T1000 (cell line): ENCODE measurements around the gene TSPY3.
"Not testable (repeated sequence)": the region's sequence is repeated elsewhere in the genome, so short reads cannot be mapped to it uniquely, and the experiment has no call there.

Source experiments
- DNase-seq: peaks from one replicate; lab custom pipeline; 2025; ENCODE audit warnings: mixed read lengths; lab: John Stamatoyannopoulos, UW

TSPY3 gene, protein sequence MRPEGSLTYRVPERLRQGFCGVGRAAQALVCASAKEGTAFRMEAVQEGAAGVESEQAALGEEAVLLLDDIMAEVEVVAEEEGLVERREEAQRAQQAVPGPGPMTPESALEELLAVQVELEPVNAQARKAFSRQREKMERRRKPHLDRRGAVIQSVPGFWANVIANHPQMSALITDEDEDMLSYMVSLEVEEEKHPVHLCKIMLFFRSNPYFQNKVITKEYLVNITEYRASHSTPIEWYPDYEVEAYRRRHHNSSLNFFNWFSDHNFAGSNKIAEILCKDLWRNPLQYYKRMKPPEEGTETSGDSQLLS

DNA sequence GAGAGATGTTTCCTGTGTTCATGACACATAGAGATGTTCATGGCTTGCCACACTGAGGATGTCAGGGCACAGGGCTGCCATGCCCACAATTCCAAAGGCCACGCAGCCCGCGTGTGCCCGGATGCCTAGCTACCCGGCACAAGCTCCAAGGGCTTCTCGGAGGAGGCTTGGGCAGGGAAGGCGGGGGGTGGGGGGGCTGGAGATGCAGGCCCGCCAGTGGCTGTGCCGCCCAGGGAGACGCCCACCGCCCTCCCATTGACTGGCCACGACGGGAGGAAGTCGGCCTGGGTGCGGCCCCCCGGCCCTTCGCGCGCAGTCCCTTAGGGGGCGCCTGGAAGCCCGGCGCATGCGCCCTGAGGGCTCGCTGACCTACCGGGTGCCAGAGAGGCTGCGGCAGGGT, at the start of gene TSPY3:
TSPY3 (plus strand) TSS at position 301 of the 400 bp plus-strand sequence; CDS start at position 347, 46 bp downstream.
- not testable (repeated sequence) for DNase-seq

DNA sequence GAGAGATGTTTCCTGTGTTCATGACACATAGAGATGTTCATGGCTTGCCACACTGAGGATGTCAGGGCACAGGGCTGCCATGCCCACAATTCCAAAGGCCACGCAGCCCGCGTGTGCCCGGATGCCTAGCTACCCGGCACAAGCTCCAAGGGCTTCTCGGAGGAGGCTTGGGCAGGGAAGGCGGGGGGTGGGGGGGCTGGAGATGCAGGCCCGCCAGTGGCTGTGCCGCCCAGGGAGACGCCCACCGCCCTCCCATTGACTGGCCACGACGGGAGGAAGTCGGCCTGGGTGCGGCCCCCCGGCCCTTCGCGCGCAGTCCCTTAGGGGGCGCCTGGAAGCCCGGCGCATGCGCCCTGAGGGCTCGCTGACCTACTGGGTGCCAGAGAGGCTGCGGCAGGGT, 40.7 kb upstream of the TSPY3 start, which contains the start of gene TSPY8:
TSPY8 (plus strand) TSS at position 301 of the 400 bp plus-strand sequence; CDS start at position 347, 46 bp downstream.
- DNase-seq, result not testable (repeated sequence)

DNA sequence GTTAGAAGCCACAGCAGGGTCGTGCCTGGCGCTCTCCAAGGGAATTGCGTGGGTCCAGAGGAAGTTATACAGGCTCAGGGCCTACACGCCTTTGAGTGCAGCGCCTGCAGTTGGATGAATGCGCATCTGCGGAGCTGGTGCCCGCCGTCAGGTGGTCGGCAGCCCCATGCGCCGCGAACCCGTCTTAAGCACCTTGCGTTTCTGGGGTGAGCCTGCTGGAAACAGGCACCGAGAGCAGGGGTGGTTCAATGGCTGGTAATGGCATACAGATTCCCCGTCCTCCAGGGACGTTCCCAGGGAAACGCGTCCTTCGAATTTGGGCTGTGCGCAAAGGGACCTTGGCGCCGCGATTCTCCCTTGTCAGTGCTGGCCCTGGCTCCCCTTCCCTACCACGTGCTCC, 1.7 kb upstream of the TSPY3 start:
- not testable (repeated sequence) for DNase-seq
